HCT116 (cell line): ENCODE data around the gene TMEM174. TPM values are rescaled to one million over a fixed set of nuclear protein-coding genes. Genes with fewer than 3 reads are reported as not detected.

Experiments used
- ATAC-seq: fragments of 200-7000 bp; cut with Tn5 transposase; 2 replicates; pipeline ENCODE4 v1.9.1; 2020; ENCODE audit warnings: mild to moderate bottlenecking, moderate library complexity
- BruUV-seq: library from RNA; stranded (reverse); fragments of 400-500 nt; replicated peaks from 2 replicates; lab custom pipeline; 2021; lab: Mats Ljungman, UMichigan
- CTCF ChIA-PET: fragments of 300-600 bp; sonication (Branson Sonifier 250); formaldehyde crosslinking; loops from one replicate; lab custom pipeline; 2021; ENCODE audit warnings: antibody characterized with exemption; lab: Charles Lee
- POLR2A ChIA-PET: fragments of 300-600, 350-600 bp; sonication (Branson Sonifier 250); formaldehyde crosslinking; loops from one replicate; lab custom pipeline; 2021; ENCODE audit warnings: antibody characterized with exemption; lab: Charles Lee
- RAD21 ChIA-PET, 2 experiments: fragments of 300-600 bp; sonication (Branson Sonifier 250); formaldehyde crosslinking; loops; one replicate each; lab custom pipeline; 2023; ENCODE audit warnings: low total read pairs in 2 of 2; ENCODE audit not compliant: uncharacterized antibody in 2 of 2, unreplicated experiment in 2 of 2, low non-redundant PET in 1 of 2; lab: Charles Lee
- DNase-seq: peaks from one replicate; pipeline ENCODE4 v3.0.0-alpha.2; 2010; ENCODE audit warnings: low read depth, low spot score
- H2AFZ ChIP-seq: fragments of 200-600 bp; shearing (Covaris generic), sonication (generic); 2 replicates; pipeline ENCODE4 v1.6.1; 2017; ENCODE audit warnings: low read depth, mixed run types, mixed read lengths, antibody characterized with exemption, low read length; ENCODE audit not compliant: poor library complexity, severe bottlenecking
- H3K27ac ChIP-seq: 2 replicates; pipeline ENCODE4 v1.5.1; 2012; ENCODE audit warnings: low read depth, low read length
- H3K27me3 ChIP-seq: fragments of 200-600 bp; sonication (generic); 2 replicates; pipeline ENCODE4 v1.6.1; 2016; ENCODE audit warnings: mixed run types, low read length, mixed read lengths; ENCODE audit not compliant: insufficient read depth
- H3K36me3 ChIP-seq, 2 experiments: fragments of 200-500 bp in 1 of 2; fragments of 200-600 bp in 1 of 2; sonication (Bioruptor generic) in 1 of 2; sonication (generic) in 1 of 2; 2 replicates each; pipeline versions ENCODE4 v1.5.1 to v1.6.1; 2014 to 2016; ENCODE audit warnings: low read length in 2 of 2, inconsistent platforms in 1 of 2, mixed read lengths in 1 of 2, mixed run types in 1 of 2; ENCODE audit not compliant: insufficient read depth in 2 of 2, control insufficient read depth in 1 of 2
- H3K4me1 ChIP-seq, 2 experiments: fragments of 200-600 bp in 1 of 2; sonication (generic) in 1 of 2; 2 replicates each; pipeline versions ENCODE4 v1.5.1 to v1.6.1; 2012 to 2017; ENCODE audit warnings: low read length in 2 of 2, inconsistent platforms in 1 of 2, mild to moderate bottlenecking in 1 of 2, mixed read lengths in 1 of 2, mixed run types in 1 of 2, moderate library complexity in 1 of 2; ENCODE audit not compliant: insufficient read depth in 2 of 2, control insufficient read depth in 1 of 2
- H3K4me2 ChIP-seq: fragments of 200-600 bp; sonication (generic); 2 replicates; pipeline ENCODE4 v1.6.1; 2017; ENCODE audit warnings: mixed run types, low read length, mixed read lengths
- H3K4me3 ChIP-seq, 2 experiments: fragments of 200-600 bp in 1 of 2; sonication (generic) in 1 of 2; replicated peaks in 1 of 2; 2 replicates each; pipeline ENCODE4 v1.5.1; 2011 to 2016; ENCODE audit warnings: low read length in 2 of 2, control low read depth in 1 of 2, low read depth in 1 of 2, mild to moderate bottlenecking in 1 of 2, mixed read lengths in 1 of 2, mixed run types in 1 of 2
- H3K79me2 ChIP-seq: fragments of 200-600 bp; sonication (generic); 2 replicates; pipeline ENCODE4 v1.6.1; 2017; ENCODE audit warnings: mild to moderate bottlenecking, mixed run types, low read length, moderate library complexity, mixed read lengths; ENCODE audit not compliant: insufficient read depth
- H3K9ac ChIP-seq: fragments of 200-600 bp; sonication (generic); 2 replicates; pipeline ENCODE4 v1.6.1; 2016; ENCODE audit warnings: low read length, mixed read lengths
- H3K9me2 ChIP-seq: fragments of 200-600 bp; sonication (generic), shearing (Covaris generic); 2 replicates; pipeline ENCODE4 v1.6.1; 2017; ENCODE audit warnings: mixed run types, mild to moderate bottlenecking, moderate library complexity; ENCODE audit not compliant: insufficient read depth
- H3K9me3 ChIP-seq, 2 experiments: fragments of 200-500 bp in 1 of 2; fragments of 200-600 bp in 1 of 2; sonication (Bioruptor generic) in 1 of 2; sonication (generic) in 1 of 2; 2 replicates each; pipeline ENCODE4 v1.6.1; 2014 to 2017; ENCODE audit warnings: low read length in 2 of 2, mixed read lengths in 2 of 2, inconsistent platforms in 1 of 2, low read depth in 1 of 2, mild to moderate bottlenecking in 1 of 2, mixed run types in 1 of 2, moderate library complexity in 1 of 2; ENCODE audit not compliant: control insufficient read depth in 1 of 2, insufficient read depth in 1 of 2
- H4K20me1 ChIP-seq: fragments of 200-600 bp; sonication (generic), shearing (Covaris generic); 2 replicates; pipeline ENCODE4 v1.6.1; 2017; ENCODE audit warnings: mixed run types, mild to moderate bottlenecking, moderate library complexity; ENCODE audit not compliant: insufficient read depth
- ATF3 ChIP-seq: IDR thresholded peaks from 2 replicates; pipeline ENCODE4 v1.6.1; 2012
- CBX3 ChIP-seq: IDR thresholded peaks from 2 replicates; pipeline ENCODE4 v1.6.1; 2012; ENCODE audit warnings: low read depth
- CEBPB ChIP-seq: IDR thresholded peaks from 2 replicates; pipeline ENCODE4 v1.6.1; 2012; ENCODE audit warnings: low read depth
- EZH2 ChIP-seq: fragments of 200-600 bp; sonication (generic); IDR thresholded peaks from 2 replicates; pipeline ENCODE4 v1.6.1; 2017; ENCODE audit warnings: antibody characterized with exemption, mixed run types
- EZH2phosphoT487 ChIP-seq: fragments of 200-600 bp; IDR thresholded peaks from 2 replicates; pipeline ENCODE4 v1.6.1; 2018; ENCODE audit warnings: antibody characterized with exemption, borderline replicate concordance
- FOSL1 ChIP-seq: IDR thresholded peaks from 2 replicates; pipeline ENCODE4 v1.6.1; 2012; ENCODE audit warnings: low read depth
- JUND ChIP-seq: IDR thresholded peaks from 2 replicates; pipeline ENCODE4 v1.6.1; 2012
- MAX ChIP-seq: IDR thresholded peaks from 2 replicates; pipeline ENCODE4 v1.6.1; 2012
- POLR2A ChIP-seq: IDR thresholded peaks from 2 replicates; pipeline ENCODE4 v1.7.0; 2011; ENCODE audit warnings: borderline replicate concordance; ENCODE audit not compliant: insufficient read depth, insufficient read length; ENCODE audit errors: extremely low read depth
- POLR2AphosphoS5 ChIP-seq: IDR thresholded peaks from 2 replicates; pipeline ENCODE4 v1.6.1; 2011; ENCODE audit warnings: mild to moderate bottlenecking, low read depth, low read length, moderate library complexity
- RAD21 ChIP-seq: IDR thresholded peaks from 2 replicates; pipeline ENCODE4 v1.6.1; 2012; ENCODE audit warnings: low read depth, mild to moderate bottlenecking
- SIN3A ChIP-seq: IDR thresholded peaks from 2 replicates; pipeline ENCODE4 v1.6.1; 2012; ENCODE audit warnings: low read depth
- SP1 ChIP-seq: IDR thresholded peaks from 2 replicates; pipeline ENCODE4 v1.6.1; 2012; ENCODE audit warnings: low read depth
- YY1 ChIP-seq: IDR thresholded peaks from 2 replicates; pipeline ENCODE4 v1.6.1; 2011; ENCODE audit warnings: low read length, low read depth, moderate library complexity, mild to moderate bottlenecking; ENCODE audit not compliant: insufficient replicate concordance; ENCODE audit errors: extremely low read depth
- ZBTB33 ChIP-seq: IDR thresholded peaks from 2 replicates; pipeline ENCODE4 v1.6.1; 2011; ENCODE audit warnings: mild to moderate bottlenecking, low read length, moderate library complexity; ENCODE audit not compliant: insufficient replicate concordance; ENCODE audit errors: extremely low read depth
- ZFX ChIP-seq: fragments of 450-650 bp; IDR thresholded peaks from 2 replicates; pipeline ENCODE4 v1.6.1; 2017
- ZNF274 ChIP-seq: fragments of 200-500 bp; sonication (Bioruptor generic); IDR thresholded peaks from 2 replicates; pipeline ENCODE4 v1.6.1; 2014; ENCODE audit warnings: mild to moderate bottlenecking, low read depth, low read length, inconsistent platforms
- intact Hi-C: fragments of 100-400 bp; cut with micrococcal nuclease; formaldehyde crosslinking; loops from 2 replicates; pipeline ENCODE4 v1.10.0; 2022
- total RNA-seq: library from RNA; stranded (reverse); gene quantifications from one replicate; pipeline ENCODE4 v1.2.1, GENCODE V29; 2021; ENCODE audit not compliant: unreplicated experiment
- TF ChIP-seq, protein P1 (sequence below), 3 experiments: fragments of 200-600 bp in 1 of 3; sonication (generic) in 1 of 3; IDR thresholded peaks in 2 of 3; conservative IDR thresholded peaks in 1 of 3; 2 replicates each; pipeline ENCODE4 v1.5.1; 2012 to 2017; ENCODE audit warnings: low read depth in 2 of 3, low read length in 2 of 3, antibody characterized with exemption in 1 of 3, borderline replicate concordance in 1 of 3, control low read depth in 1 of 3, mild to moderate bottlenecking in 1 of 3, mixed read lengths in 1 of 3, mixed run types in 1 of 3, moderate library complexity in 1 of 3; ENCODE audit not compliant: insufficient read depth in 1 of 3
- TF ChIP-seq, protein P2 (sequence below): IDR thresholded peaks from 2 replicates; pipeline ENCODE4 v1.6.1; 2012; ENCODE audit warnings: low read depth

The TMEM174 gene
- total RNA-seq, 1 experiment from 2014 or later, result not detected

DNA sequence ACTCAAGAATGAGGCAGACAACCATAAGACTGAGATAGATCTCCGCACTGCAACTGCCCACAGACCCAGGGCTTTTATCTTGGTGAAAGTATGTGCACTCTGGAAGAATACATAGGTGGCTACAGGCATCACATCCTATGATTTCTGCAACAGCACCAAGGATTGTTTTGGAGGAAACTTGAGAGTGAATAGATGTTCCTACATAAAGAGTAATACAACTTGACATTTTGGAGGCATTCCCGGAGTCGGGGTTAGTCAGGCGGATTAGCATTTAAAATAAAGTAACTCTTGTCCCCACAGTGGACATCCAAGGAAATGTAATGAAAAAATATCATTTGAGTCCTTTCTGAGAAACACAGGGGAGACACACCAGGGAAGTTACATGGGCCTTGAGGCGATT, 26.7 kb downstream of the TMEM174 start:
- BruUV-seq, result no TSS peak
- TF ChIP-seq, protein P1, sequence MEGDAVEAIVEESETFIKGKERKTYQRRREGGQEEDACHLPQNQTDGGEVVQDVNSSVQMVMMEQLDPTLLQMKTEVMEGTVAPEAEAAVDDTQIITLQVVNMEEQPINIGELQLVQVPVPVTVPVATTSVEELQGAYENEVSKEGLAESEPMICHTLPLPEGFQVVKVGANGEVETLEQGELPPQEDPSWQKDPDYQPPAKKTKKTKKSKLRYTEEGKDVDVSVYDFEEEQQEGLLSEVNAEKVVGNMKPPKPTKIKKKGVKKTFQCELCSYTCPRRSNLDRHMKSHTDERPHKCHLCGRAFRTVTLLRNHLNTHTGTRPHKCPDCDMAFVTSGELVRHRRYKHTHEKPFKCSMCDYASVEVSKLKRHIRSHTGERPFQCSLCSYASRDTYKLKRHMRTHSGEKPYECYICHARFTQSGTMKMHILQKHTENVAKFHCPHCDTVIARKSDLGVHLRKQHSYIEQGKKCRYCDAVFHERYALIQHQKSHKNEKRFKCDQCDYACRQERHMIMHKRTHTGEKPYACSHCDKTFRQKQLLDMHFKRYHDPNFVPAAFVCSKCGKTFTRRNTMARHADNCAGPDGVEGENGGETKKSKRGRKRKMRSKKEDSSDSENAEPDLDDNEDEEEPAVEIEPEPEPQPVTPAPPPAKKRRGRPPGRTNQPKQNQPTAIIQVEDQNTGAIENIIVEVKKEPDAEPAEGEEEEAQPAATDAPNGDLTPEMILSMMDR (IDR thresholded peaks at IDR 0.05 in 2 of 3, conservative IDR thresholded peaks at IDR 0.05 in 1 of 3; ENCODE audit: borderline replicate concordance in 1 of 3, insufficient read depth in 1 of 3, low read depth in 2 of 3, low read length in 2 of 3), result no peak
- TF ChIP-seq, protein P2, sequence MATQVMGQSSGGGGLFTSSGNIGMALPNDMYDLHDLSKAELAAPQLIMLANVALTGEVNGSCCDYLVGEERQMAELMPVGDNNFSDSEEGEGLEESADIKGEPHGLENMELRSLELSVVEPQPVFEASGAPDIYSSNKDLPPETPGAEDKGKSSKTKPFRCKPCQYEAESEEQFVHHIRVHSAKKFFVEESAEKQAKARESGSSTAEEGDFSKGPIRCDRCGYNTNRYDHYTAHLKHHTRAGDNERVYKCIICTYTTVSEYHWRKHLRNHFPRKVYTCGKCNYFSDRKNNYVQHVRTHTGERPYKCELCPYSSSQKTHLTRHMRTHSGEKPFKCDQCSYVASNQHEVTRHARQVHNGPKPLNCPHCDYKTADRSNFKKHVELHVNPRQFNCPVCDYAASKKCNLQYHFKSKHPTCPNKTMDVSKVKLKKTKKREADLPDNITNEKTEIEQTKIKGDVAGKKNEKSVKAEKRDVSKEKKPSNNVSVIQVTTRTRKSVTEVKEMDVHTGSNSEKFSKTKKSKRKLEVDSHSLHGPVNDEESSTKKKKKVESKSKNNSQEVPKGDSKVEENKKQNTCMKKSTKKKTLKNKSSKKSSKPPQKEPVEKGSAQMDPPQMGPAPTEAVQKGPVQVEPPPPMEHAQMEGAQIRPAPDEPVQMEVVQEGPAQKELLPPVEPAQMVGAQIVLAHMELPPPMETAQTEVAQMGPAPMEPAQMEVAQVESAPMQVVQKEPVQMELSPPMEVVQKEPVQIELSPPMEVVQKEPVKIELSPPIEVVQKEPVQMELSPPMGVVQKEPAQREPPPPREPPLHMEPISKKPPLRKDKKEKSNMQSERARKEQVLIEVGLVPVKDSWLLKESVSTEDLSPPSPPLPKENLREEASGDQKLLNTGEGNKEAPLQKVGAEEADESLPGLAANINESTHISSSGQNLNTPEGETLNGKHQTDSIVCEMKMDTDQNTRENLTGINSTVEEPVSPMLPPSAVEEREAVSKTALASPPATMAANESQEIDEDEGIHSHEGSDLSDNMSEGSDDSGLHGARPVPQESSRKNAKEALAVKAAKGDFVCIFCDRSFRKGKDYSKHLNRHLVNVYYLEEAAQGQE, result no peak
- TF ChIP-seq POLR2A (no peak), CBX3 (no peak), ZFX (no peak), POLR2AphosphoS5 (no peak), EZH2phosphoT487 (no peak), ZNF274 (no peak), SP1 (no peak), JUND (no peak), CEBPB (no peak), ZBTB33 (no peak), RAD21 (no peak), FOSL1 (no peak), ATF3 (no peak), YY1 (no peak), SIN3A (no peak), MAX (no peak), EZH2 (no peak)
- no peaks in the 10 kb centered on the region for H3K9me2 ChIP-seq
- no peak overlapping the region for H2AFZ ChIP-seq
- H3K4me1 ChIP-seq, result peaks cover 0 to 13% of the 10 kb centered on the region in 2 experiments; a peak in 3 of 4 replicates
- H3K79me2 ChIP-seq, result no peaks in the 10 kb centered on the region
- no peaks in the 10 kb centered on the region for H3K27me3 ChIP-seq
- ChIA-PET POLR2A (no interaction called here), CTCF (no interaction called here), RAD21 (no interaction called here)
- no peak overlapping the region for H3K4me3 ChIP-seq
- ATAC-seq, result no peak
- no peak overlapping the region for H3K27ac ChIP-seq
- DNase-seq, result no peak
- intact Hi-C loops, result loop anchor here (5.0 kb wide), 1 partner anchor 117 kb away; no protein-coding TSS in a partner anchor
- H3K4me2 ChIP-seq, result no peak overlapping the region
- no peaks in the 10 kb centered on the region for H3K36me3 ChIP-seq
- H3K9ac ChIP-seq, result no peak overlapping the region
- no peaks in the 10 kb centered on the region for H3K9me3 ChIP-seq
- H4K20me1 ChIP-seq, result no peaks in the 10 kb centered on the region
